Putamen (tissue), 1 donor: ENCODE data around the gene TRIO.

Source experiments
- DNase-seq: peaks from one replicate; pipeline ENCODE4 v3.0.0-alpha.2; 2016; ENCODE audit warnings: low spot score

TRIO gene

GRCh38 chr5:14225173-14225834 lies 82.2 kb downstream of the TRIO start:
- DNase-seq = no peak

DNA sequence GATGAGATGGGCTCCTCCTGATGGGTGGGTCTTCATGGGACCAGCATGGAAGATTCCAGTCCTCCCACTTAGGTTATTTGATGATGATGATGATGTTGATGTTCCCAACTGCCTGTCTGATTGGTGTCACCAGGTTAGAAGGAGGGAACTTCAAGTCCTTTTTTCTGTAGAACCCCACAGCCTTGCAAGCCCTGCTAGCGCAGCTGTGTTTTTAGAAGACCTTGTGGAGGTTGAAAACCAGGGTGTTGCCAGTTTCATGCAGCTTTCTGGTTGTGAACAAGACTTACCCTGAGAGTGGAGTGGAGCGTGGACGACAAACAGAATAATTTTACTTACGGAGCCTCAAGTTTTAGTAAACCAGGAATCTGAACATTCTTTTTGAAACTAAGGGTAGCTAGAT lies 83.0 kb downstream of the TRIO start:
- no peak for DNase-seq

DNA sequence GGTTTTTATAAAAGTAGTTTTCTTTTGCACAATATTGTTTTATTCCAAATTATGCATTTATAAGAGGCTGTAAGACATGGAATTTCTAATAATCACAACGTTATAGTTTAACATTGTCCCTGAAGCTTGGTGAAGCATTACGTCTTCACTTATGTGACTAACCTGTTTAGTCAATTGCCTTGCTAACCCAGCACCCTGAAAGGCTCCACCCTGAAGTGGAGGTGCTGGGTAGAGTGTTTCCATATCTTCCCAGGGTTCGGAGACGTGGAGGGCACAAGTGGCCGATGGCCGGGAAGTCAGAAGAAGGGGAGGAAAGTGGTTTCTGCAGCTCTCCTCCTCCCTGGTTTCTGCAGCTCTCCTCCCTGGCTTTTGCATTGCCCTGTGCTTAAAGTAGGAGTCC lies 83.4 kb downstream of the TRIO start:
- DNase-seq = no peak

GRCh38 chr5:14226992-14227391 lies 83.8 kb downstream of the TRIO start:
- DNase-seq = no peak

- DNase-seq = no peak
Measured at GRCh38 chr5:14227513-14227912, 84.4 kb downstream of the TRIO start.

DNA sequence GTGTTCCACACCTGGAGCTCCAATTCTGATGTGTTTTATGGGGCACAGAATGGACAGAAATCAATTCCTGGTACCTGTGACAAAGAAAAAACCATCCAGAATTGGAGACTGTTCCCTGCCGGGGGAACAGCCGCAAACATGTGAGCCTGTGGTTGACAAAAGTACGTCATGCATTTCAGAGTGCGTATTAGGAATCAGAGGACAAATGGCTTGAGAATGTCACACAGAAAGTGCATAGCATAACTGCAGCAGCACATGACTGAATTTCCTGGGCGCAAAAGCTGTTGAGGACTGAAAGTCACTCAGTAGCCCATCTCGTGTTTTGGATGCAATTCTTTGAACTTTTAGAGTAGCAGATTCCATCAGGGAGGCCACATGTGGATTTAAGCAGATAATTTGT lies 85.1 kb downstream of the TRIO start:
- DNase-seq = no peak

DNA sequence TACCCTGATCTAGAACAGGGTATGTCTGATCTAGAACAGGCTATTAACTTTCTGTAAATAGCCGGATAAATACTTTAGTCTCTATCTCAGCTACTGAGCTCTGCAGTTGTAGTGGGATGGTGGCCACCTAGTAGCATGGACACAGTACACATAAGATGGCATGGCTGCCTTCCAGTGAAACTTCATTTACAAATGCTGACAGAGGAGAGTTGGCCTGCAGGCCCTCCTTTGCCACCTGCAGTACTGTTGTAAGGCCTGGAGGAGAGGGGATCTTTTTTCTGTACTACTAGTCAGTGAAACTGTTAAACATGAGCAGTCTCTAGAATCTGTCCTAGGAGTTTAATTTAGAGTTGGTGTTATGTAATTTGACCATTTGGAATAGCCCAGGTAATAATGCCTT lies 86.0 kb downstream of the TRIO start:
- no peak for DNase-seq

GRCh38 chr5:14229734-14230133 lies 86.6 kb downstream of the TRIO start:
- no peak for DNase-seq

DNA sequence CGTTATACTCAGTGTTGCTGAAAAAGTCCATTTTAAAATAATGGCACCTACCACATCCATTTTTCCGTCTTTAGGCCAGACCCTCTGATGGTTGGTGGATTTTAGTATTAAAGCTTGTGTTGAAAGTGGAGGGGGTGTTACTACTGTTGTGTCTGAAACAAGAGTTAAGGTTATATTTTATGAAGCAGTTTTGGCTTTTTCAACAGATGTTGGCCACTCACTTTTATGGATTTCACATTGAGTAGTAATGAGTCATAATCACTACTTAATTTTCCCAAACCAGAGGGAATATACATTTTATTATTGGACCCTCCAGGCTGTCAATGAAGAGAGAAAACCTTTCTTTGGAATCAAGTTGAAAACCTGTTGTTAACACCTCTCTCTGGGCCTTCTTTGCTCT lies 88.0 kb downstream of the TRIO start:
- no peak for DNase-seq

DNA sequence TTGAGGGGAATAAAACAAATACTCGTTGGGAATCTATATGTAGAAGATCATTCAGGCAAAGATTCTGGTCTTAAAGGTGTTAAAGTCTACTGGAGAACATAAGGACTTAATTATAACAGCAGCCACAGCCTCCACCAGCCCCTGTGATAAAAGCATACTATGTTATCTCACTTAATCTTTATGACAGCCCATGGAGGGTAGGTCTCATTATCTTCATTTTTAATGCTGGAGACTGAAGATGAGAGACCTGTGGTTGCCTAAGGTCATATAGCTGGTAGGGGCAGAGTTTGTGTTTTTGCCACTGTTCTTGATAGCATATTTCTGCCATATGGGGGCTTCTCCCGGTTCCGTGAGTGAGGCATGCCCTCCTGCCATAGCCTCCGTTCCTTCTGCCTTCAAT lies 88.7 kb downstream of the TRIO start:
- no peak for DNase-seq

- DNase-seq = no peak
Measured at GRCh38 chr5:14234204-14234603, 91.1 kb downstream of the TRIO start.

GRCh38 chr5:14235872-14236271 lies 92.7 kb downstream of the TRIO start:
- DNase-seq = no peak

- no peak for DNase-seq
Measured at GRCh38 chr5:14236757-14237156, 93.6 kb downstream of the TRIO start.

DNA sequence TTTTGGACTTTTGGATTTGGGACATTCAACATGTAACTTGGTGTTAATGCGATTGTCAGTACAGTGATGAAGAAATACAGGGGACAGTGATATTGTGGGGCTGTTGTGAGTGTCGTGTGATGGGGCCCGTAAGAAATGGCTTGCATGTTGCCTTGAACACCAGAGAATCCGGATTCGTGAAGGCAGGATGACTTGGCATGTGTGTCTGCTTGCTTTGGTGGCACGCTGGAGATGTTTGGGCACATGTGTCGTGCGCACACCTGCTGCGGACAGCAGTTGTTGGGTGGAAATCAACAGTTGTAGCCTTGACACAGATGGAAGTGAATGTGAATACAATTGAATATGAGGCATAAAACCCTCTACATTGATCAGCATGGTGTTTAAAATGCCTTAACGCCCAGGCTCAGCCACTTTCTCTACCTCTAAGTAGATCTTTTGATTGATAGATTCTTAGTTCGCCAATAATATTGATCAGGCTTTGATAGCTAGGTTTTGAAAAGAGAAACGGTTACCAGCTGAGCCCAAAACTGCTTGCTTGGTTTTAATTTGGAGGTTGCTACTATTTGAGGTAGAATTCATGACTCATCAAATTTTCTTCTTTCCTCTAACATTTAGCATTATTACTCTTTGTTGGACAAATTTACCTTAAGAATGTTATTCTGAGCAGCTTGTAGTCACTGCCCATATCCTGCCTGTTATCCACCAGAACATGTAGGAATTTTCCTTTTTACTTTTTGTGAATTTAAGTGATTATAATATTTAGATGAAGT lies 94.4 kb downstream of the TRIO start:
- no peak for DNase-seq

GRCh38 chr5:14238272-14238671 lies 95.1 kb downstream of the TRIO start:
- no peak for DNase-seq

- DNase-seq = no peak
Measured at GRCh38 chr5:14239404-14239803, 96.3 kb downstream of the TRIO start.

- DNase-seq = no peak
Measured at GRCh38 chr5:14239951-14240350, 96.8 kb downstream of the TRIO start.

- DNase-seq = no peak
Measured at GRCh38 chr5:14240359-14240758, 97.2 kb downstream of the TRIO start.

DNA sequence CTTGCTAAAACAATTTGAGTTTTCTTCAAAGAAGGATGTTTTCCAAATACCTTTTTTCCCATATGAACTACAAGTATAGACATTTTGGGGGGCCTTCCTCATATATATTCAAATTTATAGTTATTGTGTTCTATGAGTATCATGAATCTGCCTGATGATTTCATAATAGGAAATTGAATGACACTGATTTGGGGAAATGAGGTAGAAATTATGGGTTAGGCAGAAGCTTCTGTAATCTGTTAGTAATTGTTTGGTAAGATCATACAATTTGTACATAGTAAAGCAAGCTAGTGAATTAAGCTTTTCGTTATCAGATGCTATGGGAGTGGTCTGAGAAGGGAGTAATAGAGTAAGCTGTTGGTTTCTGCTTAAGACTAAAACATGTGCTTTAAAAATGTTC lies 98.0 kb downstream of the TRIO start:
- no peak for DNase-seq

DNA sequence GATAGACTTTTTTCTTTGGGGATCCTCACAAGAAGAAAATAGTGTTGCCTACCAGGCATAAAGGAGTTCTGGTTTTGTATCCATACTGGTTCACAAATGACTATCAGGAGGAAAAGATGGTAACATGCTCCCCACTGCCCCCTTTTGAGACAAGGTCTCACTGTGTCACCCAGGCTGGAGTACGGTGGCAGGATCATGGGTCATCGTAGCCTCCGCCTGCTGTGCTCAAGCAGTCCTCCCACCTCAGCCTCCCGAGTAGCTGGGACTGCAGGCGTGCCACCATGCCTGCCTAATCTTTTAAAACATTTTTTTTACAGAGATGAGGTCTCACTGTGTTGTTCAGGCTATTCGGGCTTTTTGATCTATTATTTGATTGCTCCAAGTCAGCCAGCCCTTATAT lies 99.3 kb downstream of the TRIO start:
- DNase-seq = no peak

GRCh38 chr5:14242871-14243383 lies 99.8 kb downstream of the TRIO start:
- DNase-seq = no peak

GRCh38 chr5:14243766-14244165 lies 100.6 kb downstream of the TRIO start:
- no peak for DNase-seq

DNA sequence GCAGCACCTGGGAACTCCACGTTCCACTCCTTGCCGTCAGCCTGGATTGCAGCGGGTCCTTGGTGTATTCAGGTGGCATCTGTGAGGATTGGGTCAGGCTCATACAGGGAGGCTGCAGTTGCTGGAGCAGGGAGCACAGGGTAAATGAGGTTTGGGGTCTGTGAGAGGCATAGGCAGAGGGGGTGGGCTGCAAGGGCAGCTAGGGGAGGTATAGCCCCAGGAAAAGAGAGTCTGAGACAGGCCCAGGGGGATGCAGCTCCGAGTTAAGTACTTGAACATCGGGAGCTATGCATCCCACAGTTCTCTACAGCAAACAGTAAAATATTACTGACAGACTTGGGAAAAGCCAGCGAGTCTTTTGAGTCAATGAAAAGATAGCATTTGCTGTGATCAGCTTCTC lies 101.6 kb downstream of the TRIO start:
- DNase-seq = no peak
